Inflammatory macrophage (primary cell): ENCODE data around the gene RNF224.
"Not testable (repeated sequence)": the region's sequence is repeated elsewhere in the genome, so short reads cannot be mapped to it uniquely, and the experiment has no call there.

Experiments
- DNase-seq, 2 donors: peaks; one replicate each; pipeline ENCODE4 v3.0.0-alpha.2; 2020 to 2022

RNF224 gene

GRCh38 chr9:137240841-137241489 lies 13.7 kb downstream of the RNF224 start, which contains the start of gene TUBB4B:
Gene TUBB4B, plus strand, starts transcription at chr9:137241287. Its CDS starts 74 bp downstream, at chr9:137241361.
- peak; percentile 100 for DNase-seq

- peak; percentile 50 to 72 for DNase-seq
Measured at GRCh38 chr9:137241490-137242268, 14.4 kb downstream of the RNF224 start.

- no peak for DNase-seq
Measured at GRCh38 chr9:137242269-137243203, 15.2 kb downstream of the RNF224 start.

- not testable (repeated sequence) for DNase-seq
Measured at GRCh38 chr9:137243266-137243625, 15.9 kb downstream of the RNF224 start.

GRCh38 chr9:137243626-137244485 lies 16.6 kb downstream of the RNF224 start:
- DNase-seq, result no peak

- no peak for DNase-seq
Measured at GRCh38 chr9:137244486-137245449, 17.5 kb downstream of the RNF224 start.

- DNase-seq, result no peak
Measured at GRCh38 chr9:137245450-137246421, 18.4 kb downstream of the RNF224 start.

- DNase-seq, result no peak
Measured at GRCh38 chr9:137247135-137247915, 20.0 kb downstream of the RNF224 start.

GRCh38 chr9:137247916-137248175 lies 20.5 kb downstream of the RNF224 start:
- DNase-seq, result no peak

GRCh38 chr9:137250329-137251193 lies 23.3 kb downstream of the RNF224 start:
- no peak for DNase-seq

- no peak for DNase-seq
Measured at GRCh38 chr9:137251194-137251461, 23.8 kb downstream of the RNF224 start, which contains the start of gene STPG3. Gene STPG3, plus strand, starts transcription at chr9:137251286. Its CDS starts 1 bp downstream, at chr9:137251287.

GRCh38 chr9:137251490-137252268 lies 24.4 kb downstream of the RNF224 start:
- DNase-seq, result no peak

GRCh38 chr9:137252555-137253506 lies 25.5 kb downstream of the RNF224 start:
- no peak for DNase-seq

GRCh38 chr9:137253717-137254623 lies 26.7 kb downstream of the RNF224 start:
- no peak for DNase-seq
